H9 (cell line): ENCODE data around the gene COQ7. TPM values are rescaled to one million over a fixed set of nuclear protein-coding genes. Genes with fewer than 3 reads are reported as not detected.

Source experiments
- DNase-seq: peaks from one replicate; pipeline ENCODE4 v3.0.0-alpha.2; 2017
- H2AFZ ChIP-seq: one replicate; pipeline ENCODE4 v1.6.1; 2013; ENCODE audit warnings: mild to moderate bottlenecking, low read length, control low read depth, moderate library complexity
- H2AK5ac ChIP-seq: 2 replicates; pipeline ENCODE4 v1.6.1; 2013; ENCODE audit warnings: low read length, control low read depth, mixed read lengths; ENCODE audit not compliant: insufficient read length
- H2BK120ac ChIP-seq: one replicate; pipeline ENCODE4 v1.6.1; 2013; ENCODE audit warnings: low read depth, mild to moderate bottlenecking, low read length, control low read depth, inconsistent platforms; ENCODE audit not compliant: poor library complexity, severe bottlenecking
- H2BK12ac ChIP-seq: 2 replicates; pipeline ENCODE4 v1.6.1; 2013; ENCODE audit warnings: low read length, control low read depth, mixed read lengths, low read depth; ENCODE audit not compliant: insufficient read length
- H2BK15ac ChIP-seq: 2 replicates; pipeline ENCODE4 v1.6.1; 2013; ENCODE audit warnings: low read depth, low read length, control low read depth
- H2BK20ac ChIP-seq: one replicate; pipeline ENCODE4 v1.6.1; 2013; ENCODE audit warnings: low read depth, mild to moderate bottlenecking, low read length, control low read depth, inconsistent platforms; ENCODE audit not compliant: poor library complexity, severe bottlenecking
- H2BK5ac ChIP-seq: 2 replicates; pipeline ENCODE4 v1.6.1; 2013; ENCODE audit warnings: low read length, control low read depth, mixed read lengths; ENCODE audit not compliant: insufficient read length
- H3K14ac ChIP-seq: 2 replicates; pipeline ENCODE4 v1.6.1; 2013; ENCODE audit warnings: low read length, control low read depth; ENCODE audit not compliant: insufficient read depth
- H3K18ac ChIP-seq: 2 replicates; pipeline ENCODE4 v1.6.1; 2013; ENCODE audit warnings: low read depth, mild to moderate bottlenecking, mixed read lengths, low read length, control low read depth; ENCODE audit not compliant: insufficient read length
- H3K23ac ChIP-seq: 2 replicates; pipeline ENCODE4 v1.6.1; 2013; ENCODE audit warnings: low read length, control low read depth, mixed read lengths, low read depth; ENCODE audit not compliant: insufficient read length
- H3K23me2 ChIP-seq: 2 replicates; pipeline ENCODE4 v1.6.1; 2013; ENCODE audit warnings: low read depth, mild to moderate bottlenecking, mixed read lengths, low read length, control low read depth; ENCODE audit not compliant: insufficient read length, poor library complexity, severe bottlenecking
- H3K27ac ChIP-seq: 2 replicates; pipeline ENCODE4 v1.5.1; 2013; ENCODE audit warnings: low read length, control low read depth, mixed read lengths, low read depth; ENCODE audit not compliant: insufficient read length
- H3K27me3 ChIP-seq: 2 replicates; pipeline ENCODE4 v1.6.1; 2013; ENCODE audit warnings: low read length, control low read depth, inconsistent platforms; ENCODE audit not compliant: insufficient read depth
- H3K4ac ChIP-seq: 2 replicates; pipeline ENCODE4 v1.6.1; 2013; ENCODE audit warnings: low read depth, mild to moderate bottlenecking, control low read depth, inconsistent platforms, low read length, moderate library complexity
- H3K4me1 ChIP-seq: 2 replicates; pipeline ENCODE4 v1.6.1; 2013; ENCODE audit warnings: low read length, control low read depth, inconsistent platforms; ENCODE audit not compliant: insufficient read depth
- H3K4me2 ChIP-seq: 2 replicates; pipeline ENCODE4 v1.6.1; 2013; ENCODE audit warnings: low read length, control low read depth, mixed read lengths; ENCODE audit not compliant: insufficient read length, insufficient read depth
- H3K56ac ChIP-seq: 2 replicates; pipeline ENCODE4 v1.6.1; 2013; ENCODE audit warnings: low read depth, mild to moderate bottlenecking, mixed read lengths, low read length, control low read depth; ENCODE audit not compliant: insufficient read length
- H3K79me1 ChIP-seq: 2 replicates; pipeline ENCODE4 v1.6.1; 2013; ENCODE audit warnings: low read depth, mild to moderate bottlenecking, moderate library complexity, low read length, control low read depth, inconsistent platforms; ENCODE audit not compliant: insufficient read depth, poor library complexity, severe bottlenecking
- H3K79me2 ChIP-seq: 2 replicates; pipeline ENCODE4 v1.6.1; 2013; ENCODE audit warnings: low read length, control low read depth, inconsistent platforms; ENCODE audit not compliant: insufficient read depth
- H3K9ac ChIP-seq: 2 replicates; pipeline ENCODE4 v1.6.1; 2013; ENCODE audit warnings: low read length, control low read depth, mixed read lengths; ENCODE audit not compliant: insufficient read length; ENCODE audit errors: extremely low read depth
- H3K9me3 ChIP-seq: one replicate; pipeline ENCODE4 v1.6.1; 2013; ENCODE audit warnings: low read depth, low read length, inconsistent platforms; ENCODE audit not compliant: control insufficient read depth
- H3T11ph ChIP-seq: one replicate; pipeline ENCODE4 v1.6.1; 2013; ENCODE audit warnings: mild to moderate bottlenecking, low read length, control low read depth, inconsistent platforms
- H4K20me1 ChIP-seq: one replicate; pipeline ENCODE4 v1.6.1; 2013; ENCODE audit not compliant: control insufficient read depth, insufficient read length, insufficient read depth
- H4K5ac ChIP-seq: 2 replicates; pipeline ENCODE4 v1.6.1; 2013; ENCODE audit warnings: low read depth, mild to moderate bottlenecking, mixed read lengths, low read length, control low read depth; ENCODE audit not compliant: insufficient read length
- H4K8ac ChIP-seq: replicated peaks from 2 replicates; pipeline ENCODE4 v1.6.1; 2013; ENCODE audit warnings: low read length, control low read depth, mixed read lengths, low read depth; ENCODE audit not compliant: insufficient read length
- H4K91ac ChIP-seq: 2 replicates; pipeline ENCODE4 v1.6.1; 2013; ENCODE audit warnings: low read depth, mild to moderate bottlenecking, moderate library complexity, mixed read lengths, low read length, control low read depth; ENCODE audit not compliant: insufficient read length
- H3K27ac Mint-ChIP-seq, 3 experiments: 2 replicates in 2 of 3; 3 replicates in 1 of 3; pipeline ENCODE4 v1.8.0; 2020 to 2021; ENCODE audit warnings: mixed read lengths in 3 of 3, mild to moderate bottlenecking in 1 of 3, moderate library complexity in 1 of 3
- H3K27me3 Mint-ChIP-seq: 2 replicates; pipeline ENCODE4 v1.8.0; 2021; ENCODE audit warnings: low read depth, mild to moderate bottlenecking, moderate library complexity, mixed read lengths
- H3K36me3 Mint-ChIP-seq, 3 experiments: 2 replicates in 2 of 3; 3 replicates in 1 of 3; pipeline ENCODE4 v1.8.0; 2020 to 2021; ENCODE audit warnings: low read depth in 3 of 3, mixed read lengths in 3 of 3; ENCODE audit not compliant: insufficient read depth in 1 of 3
- H3K4me1 Mint-ChIP-seq, 2 experiments: 2 replicates each; pipeline ENCODE4 v1.8.0; 2020; ENCODE audit warnings: mixed read lengths in 2 of 2
- H3K4me3 Mint-ChIP-seq, 2 experiments: 2 replicates in 1 of 2; 3 replicates in 1 of 2; pipeline ENCODE4 v1.8.0; 2020 to 2021; ENCODE audit warnings: mild to moderate bottlenecking in 2 of 2, mixed read lengths in 2 of 2, moderate library complexity in 1 of 2
- H3K9me3 Mint-ChIP-seq, 2 experiments: 2 replicates in 1 of 2; 3 replicates in 1 of 2; pipeline ENCODE4 v1.8.0; 2020; ENCODE audit warnings: mild to moderate bottlenecking in 2 of 2, mixed read lengths in 2 of 2, moderate library complexity in 1 of 2
- CTCF ChIP-seq: fragments of 200-600 bp; sonication (generic); conservative IDR thresholded peaks from 3 replicates; pipeline ENCODE4 v1.8.0; 2021; ENCODE audit warnings: antibody characterized with exemption, mild to moderate bottlenecking
- whole genome bisulfite sequencing: extraction: QIAGEN DNeasy Blood & Tissue Kit; methylation state at CpG from one replicate; pipeline ENCODE4 v1.1.7; 2013; ENCODE audit warnings: missing lambda C conversion rate, low lambda C conversion rate, mixed read lengths; ENCODE audit not compliant: insufficient read length; ENCODE audit errors: extremely low coverage; 5-methylcytosine and 5-hydroxymethylcytosine counted together
- total RNA-seq: library from RNA; stranded (reverse); gene quantifications from 2 replicates; pipeline ENCODE4 v1.2.1, GENCODE V29; 2021

The COQ7 gene
- total RNA-seq, 1 experiment from 2014 or later, result 29.6 TPM

GRCh38 chr16:19095654-19096053 is 28.2 kb downstream of the COQ7 start:
- no peaks in the 10 kb centered on the region for H3K79me2 ChIP-seq
- no peak overlapping the region for H3K56ac ChIP-seq
- peak; percentile 68 for DNase-seq
- H3K4me1 Mint-ChIP-seq, result peaks cover 5 to 6% of the 10 kb centered on the region in 2 experiments; a peak in 2 of 4 replicates
- H3K27me3 ChIP-seq, result no peaks in the 10 kb centered on the region
- H4K8ac ChIP-seq, result no peak overlapping the region
- H3K9ac ChIP-seq, result no peak overlapping the region
- H3K4me2 ChIP-seq, result no peak overlapping the region
- H3K36me3 Mint-ChIP-seq, result peaks cover 0 to 2% (median 0%) of the 10 kb centered on the region in 3 experiments; a peak in 3 of 7 replicates
- no peak overlapping the region for H4K91ac ChIP-seq
- H2BK20ac ChIP-seq, result no peak overlapping the region
- no peaks in the 10 kb centered on the region for H3K9me3 ChIP-seq
- peak overlapping the region in 1 of 3 experiments; percentile 85; a peak in 2 of 7 replicates for H3K27ac Mint-ChIP-seq
- H3K23ac ChIP-seq, result no peak overlapping the region
- no peaks in the 10 kb centered on the region for H3K79me1 ChIP-seq
- H2BK15ac ChIP-seq, result no peak overlapping the region
- no peak overlapping the region for H3K4ac ChIP-seq
- H3K4me1 ChIP-seq, result no peaks in the 10 kb centered on the region
- no peak overlapping the region for H2BK120ac ChIP-seq
- WGBS, result no CpG with 5 or more reads among the region's 5 CpGs
- H4K5ac ChIP-seq, result no peak overlapping the region
- H3K27ac ChIP-seq, result no peak overlapping the region
- no peak overlapping the region for H2BK5ac ChIP-seq
- no peak overlapping the region for H2AK5ac ChIP-seq
- no peak overlapping the region for H3K18ac ChIP-seq
- no peak overlapping the region for H2BK12ac ChIP-seq
- no peak overlapping the region for H2AFZ ChIP-seq
- H3T11ph ChIP-seq, result no peak overlapping the region
- no peak for TF ChIP-seq CTCF
- H3K27me3 Mint-ChIP-seq, result peaks cover 2% of the 10 kb centered on the region; the same call in 1 of the 2 replicates
- H3K9me3 Mint-ChIP-seq, result peaks cover 5 to 8% of the 10 kb centered on the region in 2 experiments; a peak in 4 of 5 replicates
- H3K14ac ChIP-seq, result no peak overlapping the region
- no peaks in the 10 kb centered on the region for H3K23me2 ChIP-seq
- H3K4me3 Mint-ChIP-seq, result no peak overlapping the region
- H4K20me1 ChIP-seq, result no peaks in the 10 kb centered on the region
